DND-41 (cell line): Measurements from ENCODE around the gene PML.

Experiments
- CTCF ChIP-seq: IDR thresholded peaks from 2 replicates; pipeline ENCODE4 v1.5.1; 2012; ENCODE audit warnings: borderline replicate concordance, low read length, moderate library complexity, mild to moderate bottlenecking; ENCODE audit not compliant: poor library complexity, severe bottlenecking; ENCODE audit errors: extremely low read depth
- EZH2 ChIP-seq: IDR thresholded peaks from 3 replicates; pipeline ENCODE4 v1.6.1; 2012; ENCODE audit warnings: borderline replicate concordance, low read depth, mild to moderate bottlenecking, moderate library complexity, low read length, inconsistent platforms; ENCODE audit not compliant: severe bottlenecking

DNA sequence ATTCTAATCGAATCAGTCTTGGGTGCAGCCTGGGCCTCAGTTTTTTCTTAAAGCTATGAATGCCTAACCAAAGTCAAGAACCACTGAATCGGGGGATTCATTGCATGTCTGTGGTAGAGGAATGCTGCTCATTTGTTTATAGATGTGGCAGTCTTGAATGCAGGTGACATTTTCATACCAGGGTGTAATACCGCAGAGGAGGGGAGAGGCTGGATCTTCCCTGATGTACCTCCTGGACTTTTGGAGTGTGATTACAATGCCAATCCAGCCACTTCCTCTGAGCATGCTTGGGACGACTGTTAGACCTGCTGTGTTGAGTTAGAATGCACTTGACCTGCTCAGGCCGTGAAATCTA, 45.1 kb downstream of the PML start:
- TF ChIP-seq CTCF, result no peak
- no peak for TF ChIP-seq EZH2
